MM.1S (cell line): ENCODE measurements around the gene LIAS.
A peak's percentile ranks its signal among the peaks of the same experiment; 100 is the strongest.

Source experiments
- DNase-seq: peaks from one replicate; pipeline ENCODE4 v3.0.0-alpha.2; 2015
- H2AFZ ChIP-seq: fragments of 300-600 bp; sonication (generic); 2 replicates; pipeline ENCODE4 v1.6.0; 2016; ENCODE audit warnings: antibody characterized with exemption, low read length
- H3F3A ChIP-seq: fragments of 300-600 bp; sonication (generic); 2 replicates; pipeline ENCODE4 v1.6.1; 2016; ENCODE audit warnings: mild to moderate bottlenecking, antibody characterized with exemption, low read length, moderate library complexity, mixed read lengths; ENCODE audit not compliant: insufficient read depth
- H3K27ac ChIP-seq: fragments of 300-600 bp; sonication (generic); 2 replicates; pipeline ENCODE4 v1.5.1; 2016; ENCODE audit warnings: mild to moderate bottlenecking, low read length
- H3K27me3 ChIP-seq: fragments of 300-600 bp; sonication (generic); replicated peaks from 2 replicates; pipeline ENCODE4 v1.6.0; 2016; ENCODE audit warnings: low read length; ENCODE audit not compliant: insufficient read depth
- H3K36me3 ChIP-seq: fragments of 300-600 bp; sonication (generic); replicated peaks from 2 replicates; pipeline ENCODE4 v1.6.1; 2016; ENCODE audit warnings: mild to moderate bottlenecking, low read length, mixed read lengths; ENCODE audit not compliant: insufficient read depth
- H3K4me1 ChIP-seq: fragments of 300-600 bp; sonication (generic); 2 replicates; pipeline ENCODE4 v1.6.1; 2016; ENCODE audit warnings: low read length, mixed read lengths
- H3K4me2 ChIP-seq: fragments of 300-600 bp; sonication (generic); 2 replicates; pipeline ENCODE4 v1.6.0; 2016; ENCODE audit warnings: low read depth, low read length
- H3K4me3 ChIP-seq: fragments of 300-600 bp; sonication (generic); 2 replicates; pipeline ENCODE4 v1.5.1; 2016; ENCODE audit warnings: low read length, mixed read lengths
- H3K79me2 ChIP-seq: fragments of 300-600 bp; sonication (generic); 2 replicates; pipeline ENCODE4 v1.6.1; 2016; ENCODE audit warnings: mixed run types, low read length, mixed read lengths
- H3K9ac ChIP-seq: fragments of 300-600 bp; sonication (generic); 2 replicates; pipeline ENCODE4 v1.6.1; 2016; ENCODE audit warnings: low read length, mixed read lengths
- H3K9me2 ChIP-seq: fragments of 300-600 bp; sonication (generic); replicated peaks from 2 replicates; pipeline ENCODE4 v1.6.1; 2016; ENCODE audit warnings: mild to moderate bottlenecking, low read length, mixed read lengths; ENCODE audit not compliant: insufficient read depth
- H3K9me3 ChIP-seq: fragments of 300-600 bp; sonication (generic); replicated peaks from 2 replicates; pipeline ENCODE4 v1.6.1; 2016; ENCODE audit warnings: mild to moderate bottlenecking, low read length, mixed read lengths; ENCODE audit not compliant: insufficient read depth
- H4K20me1 ChIP-seq: fragments of 300-600 bp; sonication (generic); 2 replicates; pipeline ENCODE4 v1.6.1; 2016; ENCODE audit warnings: mild to moderate bottlenecking, low read length, moderate library complexity, mixed read lengths; ENCODE audit not compliant: insufficient read depth
- CTCF ChIP-seq: fragments of 300-600 bp; sonication (generic); IDR thresholded peaks from 2 replicates; pipeline ENCODE4 v1.5.1; 2016; ENCODE audit warnings: antibody characterized with exemption, low read length, mixed read lengths
- EZH2 ChIP-seq: fragments of 300-600 bp; sonication (generic); optimal IDR thresholded peaks from 2 replicates; pipeline ENCODE3; 2017; ENCODE audit warnings: low read depth, mild to moderate bottlenecking, antibody characterized with exemption, low read length, mixed read lengths
- EZH2phosphoT487 ChIP-seq: fragments of 300-600 bp; sonication (generic); IDR thresholded peaks from 2 replicates; pipeline ENCODE4 v1.6.1; 2018; ENCODE audit warnings: antibody characterized with exemption, low read length

Gene LIAS

GRCh38 chr4:39429476-39430334 is 29.2 kb upstream of the LIAS start:
- H3K4me1 ChIP-seq, result no peaks in the 10 kb centered on the region
- no peak for TF ChIP-seq EZH2phosphoT487
- TF ChIP-seq EZH2, result no peak
- TF ChIP-seq CTCF, result no peak
- H3K4me2 ChIP-seq, result no peak overlapping the region
- no peaks in the 10 kb centered on the region for H3F3A ChIP-seq
- H3K79me2 ChIP-seq, result no peaks in the 10 kb centered on the region
- no peaks in the 10 kb centered on the region for H3K27me3 ChIP-seq
- H4K20me1 ChIP-seq, result no peaks in the 10 kb centered on the region
- H3K36me3 ChIP-seq, result no peaks in the 10 kb centered on the region
- H3K9ac ChIP-seq, result no peak overlapping the region
- no peak overlapping the region for H3K4me3 ChIP-seq
- no peak for DNase-seq
- no peaks in the 10 kb centered on the region for H3K9me2 ChIP-seq
- H3K27ac ChIP-seq, result no peak overlapping the region
- no peaks in the 10 kb centered on the region for H3K9me3 ChIP-seq
- H2AFZ ChIP-seq, result peak overlapping the region; percentile 13; the same call in 1 of the 2 replicates

DNA sequence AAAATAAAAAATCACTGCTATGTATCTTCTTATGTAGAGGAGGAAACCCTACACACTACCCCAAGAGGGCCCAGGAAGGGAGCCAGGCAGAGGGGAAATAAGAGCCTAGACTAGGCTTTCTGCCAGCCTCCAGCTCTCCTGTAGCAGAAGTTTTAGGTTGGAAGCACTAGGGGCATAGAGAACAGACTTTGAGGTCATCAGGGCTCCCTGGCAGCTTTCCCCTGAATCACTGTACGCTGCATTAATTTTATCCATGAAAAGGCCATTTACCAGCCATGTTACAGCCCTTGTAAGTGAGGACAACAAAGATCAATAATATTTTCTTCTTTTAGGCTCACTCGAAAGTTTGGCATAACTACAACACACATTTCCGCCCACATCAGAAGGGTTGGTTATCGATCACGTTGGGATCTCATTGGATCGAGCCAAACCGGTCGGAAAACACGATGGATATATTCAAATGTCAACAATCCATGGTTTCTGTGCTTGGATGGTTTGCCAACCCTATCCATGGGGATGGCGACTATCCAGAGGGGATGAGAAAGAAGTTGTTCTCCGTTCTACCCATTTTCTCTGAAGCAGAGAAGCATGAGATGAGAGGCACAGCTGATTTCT is 24.9 kb upstream of the LIAS start:
- H3K4me1 ChIP-seq, result no peaks in the 10 kb centered on the region
- no peaks in the 10 kb centered on the region for H3K9me2 ChIP-seq
- H4K20me1 ChIP-seq, result no peaks in the 10 kb centered on the region
- H3K4me2 ChIP-seq, result no peak overlapping the region
- TF ChIP-seq EZH2, result no peak
- TF ChIP-seq CTCF, result no peak
- no peak for TF ChIP-seq EZH2phosphoT487
- DNase-seq, result no peak
- H3K4me3 ChIP-seq, result no peak overlapping the region
- H3K27ac ChIP-seq, result no peak overlapping the region
- H3K9ac ChIP-seq, result no peak overlapping the region
- no peak overlapping the region for H2AFZ ChIP-seq
- H3K36me3 ChIP-seq, result no peaks in the 10 kb centered on the region
- no peaks in the 10 kb centered on the region for H3K9me3 ChIP-seq
- no peaks in the 10 kb centered on the region for H3F3A ChIP-seq
- no peaks in the 10 kb centered on the region for H3K79me2 ChIP-seq
- H3K27me3 ChIP-seq, result no peaks in the 10 kb centered on the region

DNA sequence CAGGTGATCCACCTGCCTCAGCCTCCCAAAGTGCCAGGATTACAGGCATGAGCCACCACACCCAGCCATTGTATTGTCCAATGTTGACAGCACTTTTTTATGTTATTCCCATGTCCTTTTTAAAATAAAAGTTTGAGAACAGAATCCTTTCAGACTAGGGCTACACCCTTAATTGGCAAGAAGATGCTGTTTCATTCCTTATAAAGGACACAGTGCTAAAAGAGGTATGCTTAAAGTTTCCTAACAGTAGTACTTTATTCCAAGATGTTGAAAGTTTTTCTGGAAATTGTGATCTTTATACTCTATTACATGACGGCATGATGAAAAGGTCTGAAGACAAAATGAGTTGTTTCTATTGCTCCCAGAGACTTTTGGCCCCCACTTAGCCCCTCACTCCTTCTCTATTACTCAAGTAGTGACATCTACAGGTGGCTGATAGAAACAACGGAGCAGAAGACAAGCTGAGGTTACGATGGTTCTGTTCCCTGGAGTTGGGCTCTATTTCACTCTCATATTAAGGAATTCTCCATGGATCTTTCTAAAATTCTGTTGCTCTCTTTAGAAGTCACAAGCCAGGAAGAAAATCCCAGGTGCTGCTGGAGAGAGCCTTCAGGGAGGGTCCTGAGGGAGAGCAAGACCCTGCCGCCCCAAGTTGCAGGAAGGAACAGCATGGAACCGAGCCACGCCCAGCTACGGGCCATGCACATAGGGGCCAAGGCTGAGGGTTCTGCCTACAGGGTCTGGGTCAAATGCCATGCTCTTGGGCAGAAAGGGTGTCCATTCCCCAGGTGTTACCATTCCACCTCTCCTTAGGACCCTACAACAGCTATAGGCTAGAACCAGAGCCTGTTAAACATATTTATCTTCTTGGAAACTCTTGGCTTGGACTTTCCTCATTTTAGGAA is 22.9 kb upstream of the LIAS start:
- H3K36me3 ChIP-seq, result no peaks in the 10 kb centered on the region
- no peak overlapping the region for H3K27ac ChIP-seq
- H3K4me1 ChIP-seq, result no peaks in the 10 kb centered on the region
- H4K20me1 ChIP-seq, result no peaks in the 10 kb centered on the region
- H3K79me2 ChIP-seq, result no peaks in the 10 kb centered on the region
- H3K4me2 ChIP-seq, result no peak overlapping the region
- H3K9me2 ChIP-seq, result no peaks in the 10 kb centered on the region
- no peaks in the 10 kb centered on the region for H3K27me3 ChIP-seq
- no peaks in the 10 kb centered on the region for H3K9me3 ChIP-seq
- H3F3A ChIP-seq, result no peaks in the 10 kb centered on the region
- H3K4me3 ChIP-seq, result no peak overlapping the region
- H3K9ac ChIP-seq, result no peak overlapping the region
- TF ChIP-seq EZH2phosphoT487 (no peak), CTCF (peak; percentile 25), EZH2 (no peak)
- DNase-seq, result no peak
- H2AFZ ChIP-seq, result no peak overlapping the region
